ENCODE results near the gene SEMA4A.

- no peak for TF ChIP-seq CTCF (IDR thresholded peaks at IDR 0.05)
- no peak for TF ChIP-seq TAF1 (IDR thresholded peaks at IDR 0.05; ENCODE audit: borderline replicate concordance, low read depth, low read length)
- TF ChIP-seq MXI1 (IDR thresholded peaks at IDR 0.05; ENCODE audit: low read depth, low read length): 0 out of 2 replicates have a peak, but pooled peaks have one; percentile 71
Observed at GRCh38 chr1:156194300-156194652, 40.9 kb downstream of the SEMA4A start.
